Calu3 (cell line): ENCODE measurements around the gene POLR2H. TPM values are rescaled to one million over a fixed set of nuclear protein-coding genes. Genes with fewer than 3 reads are reported as not detected.

Experiments
- BruUV-seq: library from RNA; stranded (reverse); fragments of 400-500 nt; replicated peaks from 2 replicates; lab custom pipeline; 2021; lab: Mats Ljungman, UMichigan
- CTCF ChIA-PET: fragments of 300-600 bp; sonication (Branson Sonifier 250); formaldehyde crosslinking; loops from one replicate; lab custom pipeline; 2022; ENCODE audit warnings: antibody characterized with exemption; lab: Charles Lee
- DNase-seq: peaks from one replicate; pipeline ENCODE4 v3.0.0; 2022
- H3K27ac Mint-ChIP-seq: one replicate; pipeline ENCODE4 v1.8.0; 2022; ENCODE audit warnings: mixed read lengths; ENCODE audit not compliant: unreplicated experiment
- H3K27me3 Mint-ChIP-seq: one replicate; pipeline ENCODE4 v1.8.0; 2022; ENCODE audit warnings: mixed read lengths; ENCODE audit not compliant: unreplicated experiment
- H3K36me3 Mint-ChIP-seq: one replicate; pipeline ENCODE4 v1.8.0; 2022; ENCODE audit warnings: mild to moderate bottlenecking, moderate library complexity, mixed read lengths; ENCODE audit not compliant: insufficient read depth, unreplicated experiment
- H3K4me1 Mint-ChIP-seq: one replicate; pipeline ENCODE4 v1.8.0; 2022; ENCODE audit warnings: mild to moderate bottlenecking, low read depth, mixed read lengths; ENCODE audit not compliant: unreplicated experiment
- H3K4me3 Mint-ChIP-seq: one replicate; pipeline ENCODE4 v1.8.0; 2022; ENCODE audit warnings: mild to moderate bottlenecking, low read depth, moderate library complexity, mixed read lengths; ENCODE audit not compliant: unreplicated experiment
- H3K9me3 Mint-ChIP-seq: one replicate; pipeline ENCODE4 v1.8.0; 2022; ENCODE audit warnings: low read depth, mixed read lengths; ENCODE audit not compliant: unreplicated experiment
- intact Hi-C: fragments of 100-400 bp; cut with micrococcal nuclease; formaldehyde crosslinking; loops from one replicate; pipeline ENCODE4 v1.10.0; 2022; ENCODE audit not compliant: unreplicated experiment
- total RNA-seq: library from RNA; stranded (reverse); gene quantifications from 2 replicates; pipeline ENCODE4 v1.2.3, GENCODE V29; 2022
- TF ChIP-seq, protein P1 (sequence below): fragments of 200-600 bp; IDR thresholded peaks from one replicate; pipeline ENCODE4 v1.8.0; 2022; ENCODE audit warnings: antibody characterized with exemption; ENCODE audit not compliant: unreplicated experiment

Gene POLR2H
- total RNA-seq, 1 experiment from 2014 or later, result 128 TPM

DNA sequence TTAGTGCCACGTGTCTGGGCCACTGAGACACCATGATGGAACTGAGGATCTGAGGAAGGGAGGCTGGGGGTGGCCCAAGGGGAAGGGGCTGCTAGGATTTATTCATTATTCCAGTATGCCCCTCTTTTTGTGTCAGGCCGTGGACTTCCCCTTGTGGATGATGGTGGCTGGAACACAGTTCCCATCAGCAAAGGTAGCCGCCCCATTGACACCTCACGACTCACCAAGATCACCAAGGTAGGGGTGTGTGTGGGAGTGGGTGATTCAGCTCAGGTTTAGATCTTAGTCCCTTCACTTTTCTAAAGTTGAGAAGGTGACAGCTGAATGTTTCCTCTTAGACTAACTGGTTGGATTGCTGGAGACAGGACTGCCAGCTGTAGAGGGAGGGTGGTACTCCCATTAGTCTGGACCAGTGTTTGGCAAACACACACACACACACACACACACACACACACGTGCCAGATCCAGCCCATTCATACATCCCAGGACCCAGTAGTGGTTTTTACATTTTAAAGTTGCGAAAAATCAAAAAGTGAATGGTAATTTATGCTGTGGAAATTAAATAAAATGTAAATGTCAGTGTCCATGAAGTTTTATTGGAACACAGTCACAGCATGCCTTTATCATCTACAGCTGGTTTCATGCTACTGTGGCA, 35.7 kb upstream of the POLR2H start:
- no peaks in the 10 kb centered on the region for H3K27me3 Mint-ChIP-seq
- BruUV-seq, result no TSS peak
- intact Hi-C loops, result no loop called here
- no peak overlapping the region for H3K4me3 Mint-ChIP-seq
- TF ChIP-seq, protein P1, sequence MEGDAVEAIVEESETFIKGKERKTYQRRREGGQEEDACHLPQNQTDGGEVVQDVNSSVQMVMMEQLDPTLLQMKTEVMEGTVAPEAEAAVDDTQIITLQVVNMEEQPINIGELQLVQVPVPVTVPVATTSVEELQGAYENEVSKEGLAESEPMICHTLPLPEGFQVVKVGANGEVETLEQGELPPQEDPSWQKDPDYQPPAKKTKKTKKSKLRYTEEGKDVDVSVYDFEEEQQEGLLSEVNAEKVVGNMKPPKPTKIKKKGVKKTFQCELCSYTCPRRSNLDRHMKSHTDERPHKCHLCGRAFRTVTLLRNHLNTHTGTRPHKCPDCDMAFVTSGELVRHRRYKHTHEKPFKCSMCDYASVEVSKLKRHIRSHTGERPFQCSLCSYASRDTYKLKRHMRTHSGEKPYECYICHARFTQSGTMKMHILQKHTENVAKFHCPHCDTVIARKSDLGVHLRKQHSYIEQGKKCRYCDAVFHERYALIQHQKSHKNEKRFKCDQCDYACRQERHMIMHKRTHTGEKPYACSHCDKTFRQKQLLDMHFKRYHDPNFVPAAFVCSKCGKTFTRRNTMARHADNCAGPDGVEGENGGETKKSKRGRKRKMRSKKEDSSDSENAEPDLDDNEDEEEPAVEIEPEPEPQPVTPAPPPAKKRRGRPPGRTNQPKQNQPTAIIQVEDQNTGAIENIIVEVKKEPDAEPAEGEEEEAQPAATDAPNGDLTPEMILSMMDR, result no peak
- peaks cover 100% of the 10 kb centered on the region for H3K36me3 Mint-ChIP-seq
- H3K27ac Mint-ChIP-seq, result no peak overlapping the region
- peaks cover 31% of the 10 kb centered on the region for H3K4me1 Mint-ChIP-seq
- CTCF ChIA-PET, result no interaction called here
- DNase-seq, result no peak
- H3K9me3 Mint-ChIP-seq, result no peaks in the 10 kb centered on the region

DNA sequence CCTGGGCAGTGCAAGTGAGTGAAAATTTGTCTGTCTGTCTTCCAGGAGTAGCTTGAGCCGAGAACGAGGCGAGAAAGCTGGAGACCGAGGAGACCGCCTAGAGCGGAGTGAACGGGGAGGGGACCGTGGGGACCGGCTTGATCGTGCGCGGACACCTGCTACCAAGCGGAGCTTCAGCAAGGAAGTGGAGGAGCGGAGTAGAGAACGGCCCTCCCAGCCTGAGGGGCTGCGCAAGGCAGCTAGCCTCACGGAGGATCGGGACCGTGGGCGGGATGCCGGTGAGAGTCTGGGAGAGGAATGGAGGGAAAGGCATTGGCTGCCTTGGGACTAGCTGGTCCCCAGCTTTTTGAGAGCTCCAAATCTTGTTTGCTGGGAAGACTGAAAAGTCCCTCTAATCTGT, 34.3 kb upstream of the POLR2H start:
- Mint-ChIP-seq H3K36me3 (peaks cover 98% of the 10 kb centered on the region), H3K4me3 (no peak overlapping the region), H3K9me3 (no peaks in the 10 kb centered on the region), H3K27me3 (no peaks in the 10 kb centered on the region), H3K4me1 (peaks cover 37% of the 10 kb centered on the region), H3K27ac (peak overlapping the region; percentile 71)
- CTCF ChIA-PET, result interaction anchor here (0.6 kb wide), 1 partner anchor 240 kb away, joined by 8 read pairs; no protein-coding TSS in a partner anchor
- intact Hi-C loops, result no loop called here
- TF ChIP-seq, protein P1, result no peak
- no peak for DNase-seq
- no TSS peak for BruUV-seq

DNA sequence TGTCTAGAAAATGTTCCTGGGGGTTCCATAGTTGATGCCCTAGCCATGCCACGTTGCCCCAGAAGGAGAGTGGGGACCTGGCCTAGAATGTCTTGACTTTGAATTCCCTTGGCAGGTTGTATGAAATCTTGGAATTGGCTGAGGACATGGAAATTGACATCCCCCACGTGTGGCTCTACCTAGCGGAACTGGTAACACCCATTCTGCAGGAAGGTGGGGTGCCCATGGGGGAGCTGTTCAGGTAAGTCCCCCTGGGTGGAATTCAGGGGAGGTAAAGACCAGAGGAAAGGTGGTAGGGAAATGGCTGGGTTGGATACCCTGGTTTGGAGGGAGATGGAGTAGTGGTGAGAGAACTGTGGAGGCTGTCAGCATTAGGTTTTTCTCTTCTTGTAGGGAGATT, 33.0 kb upstream of the POLR2H start:
- H3K36me3 Mint-ChIP-seq, result peaks cover 98% of the 10 kb centered on the region
- peaks cover 50% of the 10 kb centered on the region for H3K4me1 Mint-ChIP-seq
- no peaks in the 10 kb centered on the region for H3K9me3 Mint-ChIP-seq
- no peak for DNase-seq
- CTCF ChIA-PET, result no interaction called here
- no TSS peak for BruUV-seq
- no peak overlapping the region for H3K4me3 Mint-ChIP-seq
- no peaks in the 10 kb centered on the region for H3K27me3 Mint-ChIP-seq
- intact Hi-C loops, result no loop called here
- TF ChIP-seq, protein P1, result no peak
- peak overlapping the region; percentile 14 for H3K27ac Mint-ChIP-seq

DNA sequence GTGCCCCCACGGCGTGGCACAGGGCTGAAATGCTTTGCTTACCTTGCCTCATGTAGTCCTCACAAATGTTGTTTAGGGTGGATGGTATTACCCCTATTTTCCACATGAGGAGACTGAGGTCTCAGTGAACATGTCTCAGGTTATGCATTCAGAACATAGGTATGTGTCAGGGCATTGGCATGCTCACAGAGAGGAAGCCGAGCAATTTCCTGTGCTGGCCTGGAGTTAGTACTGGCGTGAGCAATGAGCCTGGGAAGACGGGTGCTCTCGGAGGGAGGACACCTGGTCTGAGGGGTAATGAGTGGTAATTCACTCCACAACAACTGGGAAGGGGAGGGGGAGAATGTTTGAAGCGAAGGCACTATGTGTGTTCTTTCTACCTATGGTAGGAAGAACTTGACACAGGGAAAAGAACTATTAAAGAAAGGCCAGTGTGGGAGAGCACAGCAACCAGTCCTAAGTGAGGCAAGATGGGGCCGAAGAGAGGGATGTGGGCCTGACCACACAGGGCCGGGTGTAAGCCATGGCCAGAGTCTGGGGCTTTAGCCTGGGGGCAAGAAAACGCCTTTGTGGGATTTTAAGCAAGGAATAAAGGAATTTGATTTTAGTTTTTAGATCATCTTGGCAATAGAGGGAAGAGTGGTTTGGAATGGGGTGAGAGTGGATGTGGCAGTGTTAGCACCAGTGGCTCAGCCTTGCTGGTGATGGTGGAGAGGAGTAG, 29.0 kb upstream of the POLR2H start:
- H3K27ac Mint-ChIP-seq, result peak overlapping the region; percentile 43
- intact Hi-C loops, result no loop called here
- DNase-seq, result peak; percentile 28
- H3K4me3 Mint-ChIP-seq, result peak overlapping the region; percentile 3
- TF ChIP-seq, protein P1, result no peak
- H3K9me3 Mint-ChIP-seq, result no peaks in the 10 kb centered on the region
- CTCF ChIA-PET, result no interaction called here
- H3K27me3 Mint-ChIP-seq, result no peaks in the 10 kb centered on the region
- no TSS peak for BruUV-seq
- H3K36me3 Mint-ChIP-seq, result peaks cover 98% of the 10 kb centered on the region
- peaks cover 56% of the 10 kb centered on the region for H3K4me1 Mint-ChIP-seq
